Measurements from ENCODE around the gene DNAJC5.

GRCh38 chr20:63920226-63920625 is 25.3 kb downstream of the DNAJC5 start:
- no peak for TF ChIP-seq SIX5 (IDR thresholded peaks at IDR 0.05; ENCODE audit: borderline replicate concordance in 1 of 2, insufficient read depth in 1 of 2, low read depth in 1 of 2, low read length in 2 of 2)
- no peak for TF ChIP-seq DPF2 (IDR thresholded peaks at IDR 0.05)
- TF ChIP-seq EZH2 (IDR thresholded peaks at IDR 0.05; ENCODE audit: borderline replicate concordance, low read depth, low read length) = no peak
- no peak for TF ChIP-seq HINFP (tag; conservative IDR thresholded peaks at IDR 0.05; ENCODE audit: low read depth)
- TF ChIP-seq MLX (CRISPR knock-in tag; conservative IDR thresholded peaks at IDR 0.05) = no peak
